Measurements from ENCODE around the gene RPL32.

DNA sequence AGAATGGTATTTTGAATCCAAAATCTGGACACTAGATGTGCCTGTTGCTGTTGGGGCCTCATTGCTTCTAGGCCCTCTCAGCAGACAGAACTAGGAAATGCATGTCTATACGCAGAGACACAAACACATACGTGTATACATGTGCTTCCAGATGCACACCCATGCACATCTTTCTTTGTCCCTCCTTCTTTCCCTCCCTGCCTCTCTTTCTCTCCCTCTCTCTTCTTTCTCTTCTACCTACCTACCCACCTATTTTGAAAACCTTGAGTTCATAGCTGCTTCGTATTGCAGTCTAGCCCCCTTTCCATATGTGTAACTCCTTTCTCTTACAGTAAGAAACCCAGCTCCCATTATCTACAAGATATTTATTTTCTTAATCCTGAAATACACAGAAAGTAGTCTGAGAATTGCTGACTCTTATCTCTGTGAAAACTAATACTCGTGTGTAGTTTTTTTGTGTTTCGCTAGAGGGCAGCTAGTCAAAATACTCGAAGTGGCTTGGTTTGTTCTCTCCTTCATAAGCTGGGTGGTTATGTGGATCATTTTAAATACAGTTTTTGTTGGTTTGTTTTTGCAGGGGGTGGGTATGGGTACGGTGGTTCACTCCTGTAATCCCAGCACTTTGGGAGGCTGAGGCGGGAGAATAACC, 18.5 kb downstream of the RPL32 start:
- TF ChIP-seq, protein P1, sequence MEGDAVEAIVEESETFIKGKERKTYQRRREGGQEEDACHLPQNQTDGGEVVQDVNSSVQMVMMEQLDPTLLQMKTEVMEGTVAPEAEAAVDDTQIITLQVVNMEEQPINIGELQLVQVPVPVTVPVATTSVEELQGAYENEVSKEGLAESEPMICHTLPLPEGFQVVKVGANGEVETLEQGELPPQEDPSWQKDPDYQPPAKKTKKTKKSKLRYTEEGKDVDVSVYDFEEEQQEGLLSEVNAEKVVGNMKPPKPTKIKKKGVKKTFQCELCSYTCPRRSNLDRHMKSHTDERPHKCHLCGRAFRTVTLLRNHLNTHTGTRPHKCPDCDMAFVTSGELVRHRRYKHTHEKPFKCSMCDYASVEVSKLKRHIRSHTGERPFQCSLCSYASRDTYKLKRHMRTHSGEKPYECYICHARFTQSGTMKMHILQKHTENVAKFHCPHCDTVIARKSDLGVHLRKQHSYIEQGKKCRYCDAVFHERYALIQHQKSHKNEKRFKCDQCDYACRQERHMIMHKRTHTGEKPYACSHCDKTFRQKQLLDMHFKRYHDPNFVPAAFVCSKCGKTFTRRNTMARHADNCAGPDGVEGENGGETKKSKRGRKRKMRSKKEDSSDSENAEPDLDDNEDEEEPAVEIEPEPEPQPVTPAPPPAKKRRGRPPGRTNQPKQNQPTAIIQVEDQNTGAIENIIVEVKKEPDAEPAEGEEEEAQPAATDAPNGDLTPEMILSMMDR (IDR thresholded peaks at IDR 0.05; ENCODE audit: insufficient read depth, low read depth, low read length) = peak; percentile 33
- no peak for TF ChIP-seq EZH2 (IDR thresholded peaks at IDR 0.05; ENCODE audit: insufficient read depth, low read length)

Measured in astrocyte (in vitro differentiated cells and primary cell).